PC-3 (cell line): ENCODE data around the gene TNNT2. TPM values are rescaled to one million over a fixed set of nuclear protein-coding genes. Genes with fewer than 3 reads are reported as not detected.
A peak's percentile ranks its signal among the peaks of the same experiment; 100 is the strongest.

Experiments
- ATAC-seq: fragments of 200-7000 bp; cut with Tn5 transposase; 2 replicates; pipeline ENCODE4 v1.9.1; 2020; ENCODE audit warnings: mild to moderate bottlenecking, moderate library complexity
- BruUV-seq: library from RNA; stranded (reverse); fragments of 400-500 nt; replicated peaks from 2 replicates; lab custom pipeline; 2021; lab: Mats Ljungman, UMichigan
- CTCF ChIA-PET: fragments of 300-600 bp; sonication (Branson Sonifier 250); formaldehyde crosslinking; loops from one replicate; lab custom pipeline; 2022; ENCODE audit warnings: antibody characterized with exemption; lab: Charles Lee
- POLR2A ChIA-PET: fragments of 300-600 bp; sonication (Branson Sonifier 250); formaldehyde crosslinking; loops from one replicate; lab custom pipeline; 2022; ENCODE audit warnings: antibody characterized with exemption; ENCODE audit not compliant: unreplicated experiment; lab: Charles Lee
- DNase-seq: peaks from one replicate; pipeline ENCODE4 v3.0.0-alpha.2; 2015
- H2AFZ ChIP-seq: fragments of 300-600 bp; sonication (generic); 2 replicates; pipeline ENCODE4 v1.6.0; 2016; ENCODE audit warnings: antibody characterized with exemption, low read length
- H3F3A ChIP-seq: fragments of 300-600 bp; sonication (generic); one replicate; pipeline ENCODE4 v1.6.0; 2017; ENCODE audit warnings: antibody characterized with exemption, low read length, control low read depth, mild to moderate bottlenecking; ENCODE audit not compliant: unreplicated experiment
- H3K27ac ChIP-seq: fragments of 300-600 bp; sonication (generic); 2 replicates; pipeline ENCODE4 v1.5.1; 2016; ENCODE audit warnings: mild to moderate bottlenecking, low read length
- H3K27me3 ChIP-seq: fragments of 300-600 bp; sonication (generic); 2 replicates; pipeline ENCODE4 v1.6.1; 2016; ENCODE audit warnings: low read length, mixed read lengths
- H3K36me3 ChIP-seq: fragments of 300-600 bp; sonication (generic); 2 replicates; pipeline ENCODE4 v1.6.1; 2016; ENCODE audit warnings: low read depth, mixed run types, low read length, mixed read lengths
- H3K4me1 ChIP-seq: fragments of 300-600 bp; sonication (generic); 2 replicates; pipeline ENCODE4 v1.5.1; 2016; ENCODE audit warnings: low read length; ENCODE audit not compliant: insufficient read depth
- H3K4me2 ChIP-seq: fragments of 300-600 bp; sonication (generic); 2 replicates; pipeline ENCODE4 v1.6.0; 2016; ENCODE audit warnings: low read length
- H3K4me3 ChIP-seq: fragments of 300-600 bp; sonication (generic); 2 replicates; pipeline ENCODE4 v1.5.1; 2016; ENCODE audit warnings: mild to moderate bottlenecking, low read length, mixed read lengths
- H3K79me2 ChIP-seq: fragments of 300-600 bp; sonication (generic); 2 replicates; pipeline ENCODE4 v1.6.1; 2017; ENCODE audit warnings: low read length, mixed read lengths
- H3K9ac ChIP-seq: fragments of 300-600 bp; sonication (generic); 2 replicates; pipeline ENCODE4 v1.6.0; 2016; ENCODE audit warnings: mild to moderate bottlenecking, low read length
- H3K9me2 ChIP-seq: fragments of 300-600 bp; sonication (generic); replicated peaks from 2 replicates; pipeline ENCODE4 v1.6.1; 2016; ENCODE audit warnings: mixed run types, low read length, mixed read lengths
- H3K9me3 ChIP-seq: fragments of 300-600 bp; sonication (generic); 2 replicates; pipeline ENCODE4 v1.6.1; 2016; ENCODE audit warnings: low read length, mixed read lengths
- H4K20me1 ChIP-seq: fragments of 300-600 bp; sonication (generic); 2 replicates; pipeline ENCODE4 v1.6.1; 2016; ENCODE audit warnings: low read length, mixed read lengths
- EZH2 ChIP-seq: fragments of 300-600 bp; sonication (generic); IDR thresholded peaks from one replicate; pipeline ENCODE4 v1.6.1; 2017; ENCODE audit warnings: antibody characterized with exemption, mild to moderate bottlenecking, low read length; ENCODE audit not compliant: unreplicated experiment
- EZH2phosphoT487 ChIP-seq: fragments of 300-600 bp; sonication (generic); IDR thresholded peaks from 2 replicates; pipeline ENCODE4 v1.6.1; 2018; ENCODE audit warnings: mild to moderate bottlenecking, antibody characterized with exemption, low read length, borderline replicate concordance
- intact Hi-C: fragments of 100-400 bp; cut with micrococcal nuclease; formaldehyde crosslinking; loops from 2 replicates; pipeline ENCODE4 v1.9.0; 2023
- total RNA-seq: library from RNA; depleted of rRNA; stranded (reverse); fragments of >200 nt; gene quantifications from 2 replicates; pipeline ENCODE4 v1.2.3, GENCODE V29; 2014
- TF ChIP-seq, protein P1 (sequence below): fragments of 300-600 bp; sonication (generic); conservative IDR thresholded peaks from 2 replicates; pipeline ENCODE4 v1.5.1; 2017; ENCODE audit warnings: antibody characterized with exemption, low read depth, mild to moderate bottlenecking, low read length

The TNNT2 gene
- total RNA-seq, 1 experiment from 2014 or later, result 1.1 TPM

DNA sequence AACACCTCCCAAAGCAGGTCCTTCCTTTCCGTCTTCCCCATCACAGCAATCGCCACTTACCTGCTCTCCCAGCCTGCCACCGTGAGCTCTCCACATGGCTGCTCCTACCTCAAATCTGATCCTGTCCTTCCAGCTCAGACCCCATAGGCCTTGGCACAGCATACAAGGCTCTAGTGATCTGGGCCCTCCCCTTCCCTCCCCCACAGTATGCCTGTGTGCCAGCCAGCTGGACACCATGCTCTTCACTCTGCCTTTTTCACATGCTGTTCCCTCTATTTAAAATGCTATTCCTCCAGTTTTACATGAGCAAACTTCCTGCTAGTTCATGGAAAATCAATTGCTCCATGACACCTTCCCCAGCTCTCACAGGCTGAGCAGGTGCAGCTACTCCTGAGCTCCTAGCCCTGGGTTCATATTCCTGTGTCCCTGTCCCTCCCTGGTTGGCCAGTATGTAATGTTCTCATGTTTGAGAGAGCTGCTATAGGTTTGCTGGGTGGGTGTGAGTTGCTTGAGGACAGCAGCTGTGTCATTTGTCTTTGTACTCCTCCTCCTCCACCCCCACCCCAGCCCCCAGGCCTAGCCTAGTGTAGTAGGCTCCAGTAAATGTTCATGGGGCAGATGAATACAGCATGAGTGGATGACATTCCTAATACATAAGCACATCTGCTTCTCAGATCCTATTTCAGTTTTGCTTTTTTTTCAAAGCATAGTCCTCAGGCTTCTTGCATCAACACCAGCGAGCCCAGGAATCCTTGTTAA lies 6.3 kb upstream of the TNNT2 start:
- no peak overlapping the region for H3K9ac ChIP-seq
- H2AFZ ChIP-seq, result no peak overlapping the region
- H4K20me1 ChIP-seq, result peaks cover 6% of the 10 kb centered on the region
- peaks cover 2% of the 10 kb centered on the region; the same call in 1 of the 2 replicates for H3K79me2 ChIP-seq
- ATAC-seq (peak; percentile 82), DNase-seq (peak; percentile 99)
- H3K4me1 ChIP-seq, result peaks cover 27% of the 10 kb centered on the region
- H3K27ac ChIP-seq, result peak overlapping the region; percentile 52
- H3K4me2 ChIP-seq, result peak overlapping the region; percentile 63
- intact Hi-C loops, result loop anchor here (1.0 kb wide), 1 partner anchor 51 kb away; no protein-coding TSS in a partner anchor
- BruUV-seq, result no TSS peak
- H3F3A ChIP-seq, result peaks cover 9% of the 10 kb centered on the region
- ChIA-PET CTCF (interaction anchor here (0.6 to 1.3 kb wide), 8 partner anchors 9 to 129 kb away, joined by 3 to 6 read pairs (median 4); no protein-coding TSS in a partner anchor), POLR2A (no interaction called here)
- TF ChIP-seq EZH2phosphoT487 (no peak), EZH2 (no peak)
- TF ChIP-seq, protein P1, sequence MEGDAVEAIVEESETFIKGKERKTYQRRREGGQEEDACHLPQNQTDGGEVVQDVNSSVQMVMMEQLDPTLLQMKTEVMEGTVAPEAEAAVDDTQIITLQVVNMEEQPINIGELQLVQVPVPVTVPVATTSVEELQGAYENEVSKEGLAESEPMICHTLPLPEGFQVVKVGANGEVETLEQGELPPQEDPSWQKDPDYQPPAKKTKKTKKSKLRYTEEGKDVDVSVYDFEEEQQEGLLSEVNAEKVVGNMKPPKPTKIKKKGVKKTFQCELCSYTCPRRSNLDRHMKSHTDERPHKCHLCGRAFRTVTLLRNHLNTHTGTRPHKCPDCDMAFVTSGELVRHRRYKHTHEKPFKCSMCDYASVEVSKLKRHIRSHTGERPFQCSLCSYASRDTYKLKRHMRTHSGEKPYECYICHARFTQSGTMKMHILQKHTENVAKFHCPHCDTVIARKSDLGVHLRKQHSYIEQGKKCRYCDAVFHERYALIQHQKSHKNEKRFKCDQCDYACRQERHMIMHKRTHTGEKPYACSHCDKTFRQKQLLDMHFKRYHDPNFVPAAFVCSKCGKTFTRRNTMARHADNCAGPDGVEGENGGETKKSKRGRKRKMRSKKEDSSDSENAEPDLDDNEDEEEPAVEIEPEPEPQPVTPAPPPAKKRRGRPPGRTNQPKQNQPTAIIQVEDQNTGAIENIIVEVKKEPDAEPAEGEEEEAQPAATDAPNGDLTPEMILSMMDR, result no peak
- peaks cover 42% of the 10 kb centered on the region for H3K36me3 ChIP-seq
- H3K9me3 ChIP-seq, result no peaks in the 10 kb centered on the region
- H3K4me3 ChIP-seq, result peak overlapping the region; percentile 6; the same call in 1 of the 2 replicates
- H3K27me3 ChIP-seq, result no peaks in the 10 kb centered on the region
- no peaks in the 10 kb centered on the region for H3K9me2 ChIP-seq

DNA sequence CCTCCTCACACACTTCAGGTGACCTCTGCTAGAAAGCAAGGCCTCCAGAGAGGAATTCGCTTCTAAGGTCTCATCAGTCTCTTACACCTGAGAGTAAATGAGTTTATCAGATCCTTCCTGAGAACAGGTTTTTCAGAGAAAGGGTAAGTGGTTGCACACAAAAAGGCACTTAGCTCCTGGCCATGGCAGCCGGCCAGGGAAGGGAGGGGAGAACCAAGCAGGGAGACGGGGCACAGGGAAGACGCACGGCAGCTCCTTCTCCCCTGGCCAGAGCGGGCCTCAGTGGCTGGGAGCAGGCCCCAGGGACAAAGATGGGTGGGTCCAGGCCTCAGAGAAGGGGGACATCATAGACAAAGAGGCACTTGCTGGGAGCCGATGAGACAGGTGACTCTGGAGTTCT lies 3.6 kb upstream of the TNNT2 start:
- H3K27me3 ChIP-seq, result no peaks in the 10 kb centered on the region
- CTCF ChIA-PET, result no interaction called here
- H3K9me2 ChIP-seq, result no peaks in the 10 kb centered on the region
- no peaks in the 10 kb centered on the region for H3K79me2 ChIP-seq
- H3K4me3 ChIP-seq, result no peak overlapping the region
- TF ChIP-seq EZH2phosphoT487, result no peak
- TF ChIP-seq EZH2, result no peak
- TF ChIP-seq, protein P1, result no peak
- BruUV-seq, result no TSS peak
- POLR2A ChIA-PET, result no interaction called here
- peaks cover 33% of the 10 kb centered on the region for H3K4me1 ChIP-seq
- no peak overlapping the region for H3K27ac ChIP-seq
- ATAC-seq, result no peak
- H3F3A ChIP-seq, result peaks cover 9% of the 10 kb centered on the region
- no peak overlapping the region for H3K9ac ChIP-seq
- H3K36me3 ChIP-seq, result peaks cover 23% of the 10 kb centered on the region
- intact Hi-C loops, result no loop called here
- H2AFZ ChIP-seq, result no peak overlapping the region
- no peak overlapping the region for H3K4me2 ChIP-seq
- no peaks in the 10 kb centered on the region for H3K9me3 ChIP-seq
- DNase-seq, result no peak
- H4K20me1 ChIP-seq, result peaks cover 6% of the 10 kb centered on the region; the same call in 1 of the 2 replicates

DNA sequence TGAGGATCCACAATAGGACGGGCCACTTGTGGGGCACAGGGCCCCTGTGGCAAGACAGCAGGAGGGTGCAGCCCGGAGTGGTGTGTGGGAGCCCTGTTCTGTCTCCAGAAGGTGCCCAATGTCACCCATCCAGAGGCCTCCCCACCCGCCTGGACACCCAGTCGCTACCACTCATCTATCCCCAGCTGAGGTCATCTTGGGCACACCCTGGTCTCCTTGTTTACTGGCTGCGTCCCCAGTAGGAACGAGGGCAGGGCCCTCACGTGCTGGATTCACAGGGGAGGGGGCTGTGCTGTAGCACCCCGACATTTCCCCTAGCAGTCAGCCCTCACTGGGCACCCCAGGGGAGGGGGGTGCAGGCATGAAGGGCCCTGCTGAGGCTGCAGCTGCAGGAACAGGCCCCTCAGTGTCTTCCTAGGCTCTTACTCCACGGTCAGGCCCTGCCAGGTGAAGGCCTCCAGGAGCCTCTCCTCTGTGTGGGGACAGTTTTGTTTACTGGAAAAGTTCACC lies 2.3 kb upstream of the TNNT2 start:
- CTCF ChIA-PET, result no interaction called here
- Histone ChIP-seq H3K79me2 (no peaks in the 10 kb centered on the region), H3K27ac (no peak overlapping the region), H2AFZ (no peak overlapping the region), H3K4me3 (no peak overlapping the region), H3K9ac (no peak overlapping the region), H3K4me1 (peaks cover 22% of the 10 kb centered on the region), H3K9me3 (no peaks in the 10 kb centered on the region), H3K27me3 (peaks cover 12% of the 10 kb centered on the region), H3K4me2 (no peak overlapping the region), H3K9me2 (no peaks in the 10 kb centered on the region), H3F3A (peaks cover 6% of the 10 kb centered on the region), H4K20me1 (no peaks in the 10 kb centered on the region), H3K36me3 (peaks cover 18% of the 10 kb centered on the region)
- BruUV-seq, result no TSS peak
- DNase-seq, result no peak
- intact Hi-C loops, result no loop called here
- no peak for ATAC-seq
- POLR2A ChIA-PET, result no interaction called here
- TF ChIP-seq, protein P1, result no peak
